ENCODE measurements around the gene PDCD4. TPM values are rescaled to one million over a fixed set of nuclear protein-coding genes. Genes with fewer than 3 reads are reported as not detected.

The PDCD4 gene
- total and polyA plus RNA-seq, 4 donors, result 14.7 to 94.4 (median 25.1) TPM

DNA sequence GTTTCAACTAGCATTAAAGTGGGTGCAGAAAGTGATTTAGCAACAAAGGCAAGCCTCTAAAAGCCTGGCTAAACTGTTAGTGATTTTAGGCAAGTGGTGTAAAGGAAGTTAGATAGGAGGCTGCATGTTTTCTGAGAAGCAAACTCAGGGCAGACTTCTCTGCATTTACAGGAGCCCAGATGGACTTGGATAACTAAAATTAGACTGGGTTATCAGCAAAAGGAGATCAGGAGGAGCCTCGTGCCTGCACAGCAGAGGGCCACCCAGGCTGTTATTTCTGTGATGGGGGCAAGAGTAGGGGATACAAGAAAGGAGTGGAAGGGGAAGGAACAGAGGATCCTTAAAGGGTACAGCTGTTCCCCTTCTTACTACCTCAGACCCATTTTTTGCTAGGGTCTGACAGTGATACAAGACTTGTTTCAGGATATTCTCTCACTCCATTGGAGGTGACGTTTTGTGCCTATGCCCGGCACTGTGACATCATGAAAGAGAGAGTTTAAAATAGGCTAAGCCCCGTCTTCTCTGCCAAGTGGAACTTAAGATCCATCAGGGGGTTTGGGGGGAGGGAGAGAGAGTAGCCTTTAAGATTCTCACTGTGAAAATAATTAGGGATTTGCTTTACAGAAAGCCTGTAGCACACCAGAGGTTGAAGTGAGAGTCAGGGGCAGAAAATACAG lies 49.6 kb upstream of the PDCD4 start:
- Histone ChIP-seq H3K9me3 (ENCODE audit: control insufficient read depth in 4 of 4, low read length in 3 of 4) (no peaks in the 10 kb centered on the region), H3K27ac (ENCODE audit: low read depth in 1 of 2, low read length in 2 of 2) (no peak overlapping the region), H3K36me3 (ENCODE audit: control insufficient read depth in 4 of 4, insufficient read depth in 3 of 4, low read depth in 1 of 4, low read length in 3 of 4) (no peaks in the 10 kb centered on the region), H3K9ac (ENCODE audit: low read depth in 1 of 2, low read length in 2 of 2) (no peak overlapping the region), H3K4me3 (ENCODE audit: low read depth in 1 of 3, low read length in 3 of 3) (no peak overlapping the region), H3K27me3 (ENCODE audit: control insufficient read depth in 4 of 4, insufficient read depth in 4 of 4, low read length in 3 of 4) (no peaks in the 10 kb centered on the region), H3K4me1 (ENCODE audit: control insufficient read depth in 4 of 4, insufficient read depth in 4 of 4, low read length in 3 of 4) (peaks cover 0 to 17% (median 15%) of the 10 kb centered on the region in 4 donors)
- no peak for DNase-seq (ENCODE audit: low spot score)
- 76% methylated on average over 4 of the region's 4 CpGs for WGBS
- TF ChIP-seq EGR1 (IDR thresholded peaks at IDR 0.05; ENCODE audit: low read depth in 2 of 2) (no peak), YY1 (IDR thresholded peaks at IDR 0.05) (no peak), RXRA (IDR thresholded peaks at IDR 0.05) (no peak), GABPA (IDR thresholded peaks at IDR 0.05 in 1 of 2, conservative IDR thresholded peaks at IDR 0.05 in 1 of 2) (no peak), TAF1 (conservative IDR thresholded peaks at IDR 0.05) (no peak), HNF4A (conservative IDR thresholded peaks at IDR 0.05) (no peak), HNF4G (IDR thresholded peaks at IDR 0.05) (no peak), NR2F2 (IDR thresholded peaks at IDR 0.05) (no peak), FOXA1 (IDR thresholded peaks at IDR 0.05) (no peak), JUND (IDR thresholded peaks at IDR 0.05) (no peak)
- TF ChIP-seq, protein P1, sequence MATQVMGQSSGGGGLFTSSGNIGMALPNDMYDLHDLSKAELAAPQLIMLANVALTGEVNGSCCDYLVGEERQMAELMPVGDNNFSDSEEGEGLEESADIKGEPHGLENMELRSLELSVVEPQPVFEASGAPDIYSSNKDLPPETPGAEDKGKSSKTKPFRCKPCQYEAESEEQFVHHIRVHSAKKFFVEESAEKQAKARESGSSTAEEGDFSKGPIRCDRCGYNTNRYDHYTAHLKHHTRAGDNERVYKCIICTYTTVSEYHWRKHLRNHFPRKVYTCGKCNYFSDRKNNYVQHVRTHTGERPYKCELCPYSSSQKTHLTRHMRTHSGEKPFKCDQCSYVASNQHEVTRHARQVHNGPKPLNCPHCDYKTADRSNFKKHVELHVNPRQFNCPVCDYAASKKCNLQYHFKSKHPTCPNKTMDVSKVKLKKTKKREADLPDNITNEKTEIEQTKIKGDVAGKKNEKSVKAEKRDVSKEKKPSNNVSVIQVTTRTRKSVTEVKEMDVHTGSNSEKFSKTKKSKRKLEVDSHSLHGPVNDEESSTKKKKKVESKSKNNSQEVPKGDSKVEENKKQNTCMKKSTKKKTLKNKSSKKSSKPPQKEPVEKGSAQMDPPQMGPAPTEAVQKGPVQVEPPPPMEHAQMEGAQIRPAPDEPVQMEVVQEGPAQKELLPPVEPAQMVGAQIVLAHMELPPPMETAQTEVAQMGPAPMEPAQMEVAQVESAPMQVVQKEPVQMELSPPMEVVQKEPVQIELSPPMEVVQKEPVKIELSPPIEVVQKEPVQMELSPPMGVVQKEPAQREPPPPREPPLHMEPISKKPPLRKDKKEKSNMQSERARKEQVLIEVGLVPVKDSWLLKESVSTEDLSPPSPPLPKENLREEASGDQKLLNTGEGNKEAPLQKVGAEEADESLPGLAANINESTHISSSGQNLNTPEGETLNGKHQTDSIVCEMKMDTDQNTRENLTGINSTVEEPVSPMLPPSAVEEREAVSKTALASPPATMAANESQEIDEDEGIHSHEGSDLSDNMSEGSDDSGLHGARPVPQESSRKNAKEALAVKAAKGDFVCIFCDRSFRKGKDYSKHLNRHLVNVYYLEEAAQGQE (IDR thresholded peaks at IDR 0.05), result no peak
- TF ChIP-seq, protein P2, sequence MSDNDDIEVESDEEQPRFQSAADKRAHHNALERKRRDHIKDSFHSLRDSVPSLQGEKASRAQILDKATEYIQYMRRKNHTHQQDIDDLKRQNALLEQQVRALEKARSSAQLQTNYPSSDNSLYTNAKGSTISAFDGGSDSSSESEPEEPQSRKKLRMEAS (IDR thresholded peaks at IDR 0.05), result no peak
- TF ChIP-seq, protein P3, sequence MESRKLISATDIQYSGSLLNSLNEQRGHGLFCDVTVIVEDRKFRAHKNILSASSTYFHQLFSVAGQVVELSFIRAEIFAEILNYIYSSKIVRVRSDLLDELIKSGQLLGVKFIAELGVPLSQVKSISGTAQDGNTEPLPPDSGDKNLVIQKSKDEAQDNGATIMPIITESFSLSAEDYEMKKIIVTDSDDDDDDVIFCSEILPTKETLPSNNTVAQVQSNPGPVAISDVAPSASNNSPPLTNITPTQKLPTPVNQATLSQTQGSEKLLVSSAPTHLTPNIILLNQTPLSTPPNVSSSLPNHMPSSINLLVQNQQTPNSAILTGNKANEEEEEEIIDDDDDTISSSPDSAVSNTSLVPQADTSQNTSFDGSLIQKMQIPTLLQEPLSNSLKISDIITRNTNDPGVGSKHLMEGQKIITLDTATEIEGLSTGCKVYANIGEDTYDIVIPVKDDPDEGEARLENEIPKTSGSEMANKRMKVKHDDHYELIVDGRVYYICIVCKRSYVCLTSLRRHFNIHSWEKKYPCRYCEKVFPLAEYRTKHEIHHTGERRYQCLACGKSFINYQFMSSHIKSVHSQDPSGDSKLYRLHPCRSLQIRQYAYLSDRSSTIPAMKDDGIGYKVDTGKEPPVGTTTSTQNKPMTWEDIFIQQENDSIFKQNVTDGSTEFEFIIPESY (IDR thresholded peaks at IDR 0.05), result no peak

DNA sequence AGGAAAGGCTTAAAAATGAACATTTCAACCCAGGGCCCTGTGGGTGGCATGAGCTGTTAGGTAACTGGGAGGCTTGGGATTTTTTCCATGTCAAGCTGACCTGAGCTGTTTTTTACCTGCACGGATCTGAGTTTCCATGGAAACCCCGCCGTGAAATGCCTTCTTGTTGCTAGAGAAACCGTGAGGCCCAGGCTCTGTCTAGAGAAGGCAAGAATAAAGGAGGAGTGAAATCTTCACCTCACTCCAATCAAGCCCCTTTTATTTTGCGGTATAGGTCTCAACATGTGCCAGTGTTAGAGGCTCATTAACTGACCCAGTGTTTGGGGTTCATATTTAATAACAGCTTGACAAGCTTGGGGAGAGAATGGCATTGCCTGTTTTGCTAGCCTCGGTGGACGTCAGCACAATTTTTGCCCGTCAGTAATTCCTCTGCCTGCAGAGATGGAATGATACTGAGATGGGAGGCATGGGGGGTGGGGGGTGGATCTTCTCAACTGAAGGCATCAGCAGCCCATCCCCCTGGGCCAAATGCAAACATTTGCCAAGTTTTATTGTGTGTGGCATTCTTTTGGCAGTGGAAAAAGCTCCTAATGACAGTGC lies 48.9 kb upstream of the PDCD4 start:
- no peak overlapping the region for H3K9ac ChIP-seq (ENCODE audit: low read depth in 1 of 2, low read length in 2 of 2)
- DNase-seq (ENCODE audit: low spot score), result no peak
- no peaks in the 10 kb centered on the region for H3K9me3 ChIP-seq (ENCODE audit: control insufficient read depth in 4 of 4, low read length in 3 of 4)
- H3K27ac ChIP-seq (ENCODE audit: low read depth in 1 of 2, low read length in 2 of 2), result no peak overlapping the region
- H3K27me3 ChIP-seq (ENCODE audit: control insufficient read depth in 4 of 4, insufficient read depth in 4 of 4, low read length in 3 of 4), result no peaks in the 10 kb centered on the region
- WGBS, result 81% methylated on average over 8 of the region's 8 CpGs
- TF ChIP-seq TAF1 (conservative IDR thresholded peaks at IDR 0.05) (no peak), HNF4A (conservative IDR thresholded peaks at IDR 0.05) (no peak), YY1 (IDR thresholded peaks at IDR 0.05) (no peak), GABPA (IDR thresholded peaks at IDR 0.05 in 1 of 2, conservative IDR thresholded peaks at IDR 0.05 in 1 of 2) (no peak), FOXA1 (IDR thresholded peaks at IDR 0.05) (no peak), SP1 (IDR thresholded peaks at IDR 0.05) (no peak), JUND (IDR thresholded peaks at IDR 0.05) (no peak)
- TF ChIP-seq, protein P2 (IDR thresholded peaks at IDR 0.05), result no peak
- TF ChIP-seq, protein P4, sequence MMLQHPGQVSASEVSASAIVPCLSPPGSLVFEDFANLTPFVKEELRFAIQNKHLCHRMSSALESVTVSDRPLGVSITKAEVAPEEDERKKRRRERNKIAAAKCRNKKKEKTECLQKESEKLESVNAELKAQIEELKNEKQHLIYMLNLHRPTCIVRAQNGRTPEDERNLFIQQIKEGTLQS (IDR thresholded peaks at IDR 0.05), result no peak
- TF ChIP-seq, protein P1 (IDR thresholded peaks at IDR 0.05), result no peak
- no peaks in the 10 kb centered on the region for H3K36me3 ChIP-seq (ENCODE audit: control insufficient read depth in 4 of 4, insufficient read depth in 3 of 4, low read depth in 1 of 4, low read length in 3 of 4)
- no peak overlapping the region for H3K4me3 ChIP-seq (ENCODE audit: low read depth in 1 of 3, low read length in 3 of 3)
- H3K4me1 ChIP-seq (ENCODE audit: control insufficient read depth in 4 of 4, insufficient read depth in 4 of 4, low read length in 3 of 4), result peaks cover 0 to 18% (median 17%) of the 10 kb centered on the region in 4 donors

Measured in liver (tissue), 9 donors.